Measurements from ENCODE around the gene ICE1. TPM values are rescaled to one million over a fixed set of nuclear protein-coding genes. Genes with fewer than 3 reads are reported as not detected.

Gene ICE1
- polyA plus RNA-seq, 1 experiment, result 23.4 TPM

GRCh38 chr5:5521478-5521877 lies 99.0 kb downstream of the ICE1 start:
- ChIA-PET CTCF (no interaction called here), POLR2A (no interaction called here)
- Histone ChIP-seq H3K27ac (ENCODE audit: low read depth, low read length) (no peak overlapping the region), H3K9me3 (ENCODE audit: control insufficient read depth, insufficient read depth, low read length) (no peaks in the 10 kb centered on the region; the same call in 1 of the 2 replicates), H3K27me3 (ENCODE audit: control insufficient read depth, insufficient read depth, low read length) (no peaks in the 10 kb centered on the region), H3K4me3 (ENCODE audit: low read depth, low read length) (no peak overlapping the region)
- TF ChIP-seq CTCF (IDR thresholded peaks at IDR 0.05; ENCODE audit: low read depth, low read length), result no peak
- no peak for DNase-seq (ENCODE audit: low read depth, low spot score)

- Histone ChIP-seq H3K27ac (ENCODE audit: low read depth, low read length) (no peak overlapping the region), H3K9me3 (ENCODE audit: control insufficient read depth, insufficient read depth, low read length) (no peaks in the 10 kb centered on the region; the same call in 1 of the 2 replicates), H3K27me3 (ENCODE audit: control insufficient read depth, insufficient read depth, low read length) (no peaks in the 10 kb centered on the region), H3K4me3 (ENCODE audit: low read depth, low read length) (no peak overlapping the region)
- ChIA-PET CTCF (interaction anchor here (0.5 kb wide), 1 partner anchor 27 kb away, joined by 6 read pairs; no protein-coding TSS in a partner anchor), POLR2A (no interaction called here)
- no peak for DNase-seq (ENCODE audit: low read depth, low spot score)
- TF ChIP-seq CTCF (IDR thresholded peaks at IDR 0.05; ENCODE audit: low read depth, low read length), result no peak
Measured at GRCh38 chr5:5522336-5522735, 99.9 kb downstream of the ICE1 start.

- no peak overlapping the region for H3K27ac ChIP-seq (ENCODE audit: low read depth, low read length)
- POLR2A ChIA-PET, result no interaction called here
- no peaks in the 10 kb centered on the region; the same call in 1 of the 2 replicates for H3K9me3 ChIP-seq (ENCODE audit: control insufficient read depth, insufficient read depth, low read length)
- no peak for DNase-seq (ENCODE audit: low read depth, low spot score)
- H3K27me3 ChIP-seq (ENCODE audit: control insufficient read depth, insufficient read depth, low read length), result no peaks in the 10 kb centered on the region
- CTCF ChIA-PET, result no interaction called here
- H3K4me3 ChIP-seq (ENCODE audit: low read depth, low read length), result no peak overlapping the region; the same call in 1 of the 2 replicates
- no peak for TF ChIP-seq CTCF (IDR thresholded peaks at IDR 0.05; ENCODE audit: low read depth, low read length)
Measured at GRCh38 chr5:5523066-5523505, 100.6 kb downstream of the ICE1 start.

- Histone ChIP-seq H3K4me3 (ENCODE audit: low read depth, low read length) (no peak overlapping the region), H3K9me3 (ENCODE audit: control insufficient read depth, insufficient read depth, low read length) (no peaks in the 10 kb centered on the region; the same call in 1 of the 2 replicates), H3K27ac (ENCODE audit: low read depth, low read length) (no peak overlapping the region), H3K27me3 (ENCODE audit: control insufficient read depth, insufficient read depth, low read length) (no peaks in the 10 kb centered on the region)
- no peak for TF ChIP-seq CTCF (IDR thresholded peaks at IDR 0.05; ENCODE audit: low read depth, low read length)
- ChIA-PET CTCF (no interaction called here), POLR2A (no interaction called here)
- DNase-seq (ENCODE audit: low read depth, low spot score), result no peak
Measured at GRCh38 chr5:5524327-5524726, 101.8 kb downstream of the ICE1 start.

GRCh38 chr5:5531371-5531770 lies 108.9 kb downstream of the ICE1 start:
- DNase-seq (ENCODE audit: low read depth, low spot score), result no peak
- H3K27me3 ChIP-seq (ENCODE audit: control insufficient read depth, insufficient read depth, low read length), result no peaks in the 10 kb centered on the region
- ChIA-PET POLR2A (no interaction called here), CTCF (no interaction called here)
- TF ChIP-seq CTCF (IDR thresholded peaks at IDR 0.05; ENCODE audit: low read depth, low read length), result no peak
- H3K27ac ChIP-seq (ENCODE audit: low read depth, low read length), result no peak overlapping the region
- no peak overlapping the region for H3K4me3 ChIP-seq (ENCODE audit: low read depth, low read length)
- peaks cover 35% of the 10 kb centered on the region for H3K9me3 ChIP-seq (ENCODE audit: control insufficient read depth, insufficient read depth, low read length)

All from AG04450 (cell line).